HepG2 (cell line): ENCODE results near the gene NUP85. TPM values are rescaled to one million over a fixed set of nuclear protein-coding genes. Genes with fewer than 3 reads are reported as not detected.

Source experiments
- ELF4 ChIP-seq: sonication (generic); formaldehyde crosslinking; IDR thresholded peaks from 2 replicates; pipeline ENCODE4 v1.5.0; 2020; ENCODE audit warnings: missing genetic modification reagents, mild to moderate bottlenecking, moderate library complexity, borderline replicate concordance
- GABPB1 ChIP-seq: IDR thresholded peaks from 2 replicates; pipeline ENCODE4 v1.6.1; 2016; ENCODE audit warnings: mild to moderate bottlenecking, missing genetic modification reagents, moderate library complexity, missing compliant biosample characterization
- MEIS2 ChIP-seq: sonication (generic); formaldehyde crosslinking; IDR thresholded peaks from 2 replicates; pipeline ENCODE4 v1.9.0; 2021; ENCODE audit warnings: mild to moderate bottlenecking, missing genetic modification reagents
- MTF2 ChIP-seq: sonication (generic); formaldehyde crosslinking; IDR thresholded peaks from 2 replicates; pipeline ENCODE4 v1.5.0; 2020; ENCODE audit warnings: missing genetic modification reagents, borderline replicate concordance
- NR2F6 ChIP-seq, 2 experiments: IDR thresholded peaks; 2 replicates each; pipeline ENCODE4 v1.6.1; 2016; ENCODE audit warnings: antibody characterized with exemption in 1 of 2, mild to moderate bottlenecking in 1 of 2
- PAF1 ChIP-seq: IDR thresholded peaks from 2 replicates; pipeline ENCODE4 v1.6.1; 2016; ENCODE audit warnings: missing genetic modification reagents, missing compliant biosample characterization
- RAD51 ChIP-seq: fragments of 450-650 bp; IDR thresholded peaks from 2 replicates; pipeline ENCODE4 v1.6.1; 2016; ENCODE audit warnings: borderline replicate concordance
- SIN3B ChIP-seq: fragments of 150-350 bp; IDR thresholded peaks from 2 replicates; pipeline ENCODE4 v1.6.1; 2014; ENCODE audit warnings: low read length
- SIX1 ChIP-seq: sonication (generic); formaldehyde crosslinking; IDR thresholded peaks from 2 replicates; pipeline ENCODE4 v1.4.0; 2020; ENCODE audit warnings: missing genetic modification reagents, borderline replicate concordance
- ZNF329 ChIP-seq: sonication (generic); formaldehyde crosslinking; IDR thresholded peaks from 2 replicates; pipeline ENCODE4 v1.9.0; 2021; ENCODE audit warnings: low read depth, mild to moderate bottlenecking, missing genetic modification reagents
- ZNF501 ChIP-seq: sonication (generic); formaldehyde crosslinking; IDR thresholded peaks from 2 replicates; pipeline ENCODE4 v1.5.1; 2020; ENCODE audit warnings: mild to moderate bottlenecking, moderate library complexity, missing genetic modification reagents
- ZNF530 ChIP-seq: sonication (generic); formaldehyde crosslinking; IDR thresholded peaks from 2 replicates; pipeline ENCODE4 v1.5.0; 2020; ENCODE audit warnings: low read depth, mild to moderate bottlenecking, missing genetic modification reagents
- polyA plus RNA-seq, 8 experiments: library from polyadenylated mRNA; depleted of rRNA in 3 of 8; stranded (reverse) in 7 of 8; unstranded in 1 of 8; fragments of >200 nt; fragmentation: Illumina TruSeq in 4 of 8; extraction: Trizol in 4 of 8; gene quantifications; 2 replicates each; pipeline versions ENCODE4 v1.2.1 to v1.2.3, GENCODE V29; 2011 to 2016; ENCODE audit warnings: low read depth in 4 of 8, missing spikeins in 1 of 8, mixed read lengths in 1 of 8; ENCODE audit not compliant: insufficient read depth in 1 of 8
- total RNA-seq, 5 experiments: library from RNA; depleted of rRNA; stranded (reverse); fragments of >200 nt; fragmentation: Illumina TruSeq; extraction: Trizol; gene quantifications; 2 replicates each; pipeline ENCODE4 v1.2.3, GENCODE V29; 2016; ENCODE audit warnings: low read depth in 1 of 5
- TF ChIP-seq, protein P1 (sequence below): sonication (generic); formaldehyde crosslinking; IDR thresholded peaks from 2 replicates; pipeline ENCODE4 v1.5.0; 2020; ENCODE audit warnings: missing genetic modification reagents
- TF ChIP-seq, protein P2 (sequence below), 2 experiments: fragments of 450-650 bp in 1 of 2; sonication (generic) in 1 of 2; formaldehyde crosslinking in 1 of 2; IDR thresholded peaks; 2 replicates each; pipeline versions ENCODE4 v1.6.1 to v1.8.0; 2016 to 2022; ENCODE audit warnings: antibody characterized with exemption in 1 of 2, mild to moderate bottlenecking in 1 of 2, missing genetic modification reagents in 1 of 2
- TF ChIP-seq, protein P3 (sequence below): sonication (generic); formaldehyde crosslinking; conservative IDR thresholded peaks from 2 replicates; pipeline ENCODE4 v1.4.0; 2020; ENCODE audit warnings: missing genetic modification reagents
- TF ChIP-seq, protein P4 (sequence below): sonication (generic); formaldehyde crosslinking; IDR thresholded peaks from 2 replicates; pipeline ENCODE4 v1.8.1; 2023; ENCODE audit warnings: missing genetic modification reagents, mild to moderate bottlenecking, borderline replicate concordance

The NUP85 gene
- total and polyA plus RNA-seq, 2 of the 13 experiments (the other 11 are each of a cell fraction or from before 2014, with no cell fraction given): 89.1 to 124 TPM

DNA sequence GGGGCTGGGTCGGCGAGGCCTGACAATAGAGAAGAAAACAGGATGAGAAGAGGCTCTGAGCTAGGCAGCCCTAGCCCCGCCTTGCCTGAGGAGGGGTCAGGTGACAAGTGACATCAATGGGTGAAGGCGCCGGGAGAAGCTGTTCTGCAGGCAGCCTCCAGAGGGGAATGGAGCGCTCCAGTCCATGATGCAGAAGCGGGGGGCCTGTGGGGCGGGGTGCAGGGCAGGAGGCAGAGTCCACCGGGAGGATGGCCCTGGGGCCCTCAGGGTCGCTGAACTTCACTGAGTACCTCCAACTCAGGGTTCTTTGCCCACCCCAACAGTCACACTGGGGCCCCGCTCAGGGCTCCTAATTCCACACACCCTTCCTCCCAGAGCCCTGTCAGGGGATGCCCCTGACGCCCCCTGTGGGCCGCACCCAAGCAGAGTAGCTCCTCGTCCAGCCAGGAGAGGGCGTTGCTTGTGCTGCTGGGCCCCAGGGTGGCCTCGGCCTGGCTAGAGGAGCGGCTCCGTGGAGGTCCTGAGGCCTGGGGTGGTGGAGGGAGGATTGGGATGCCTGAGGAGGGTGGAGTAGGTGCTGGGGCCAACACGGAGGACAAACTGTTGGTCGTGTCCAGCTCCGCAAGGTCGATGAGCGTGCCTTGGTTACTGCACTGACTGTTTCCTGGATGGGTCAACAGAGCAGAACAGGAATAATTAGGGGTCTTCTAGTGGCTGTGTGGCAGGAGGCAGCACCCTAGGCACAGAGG, 35.1 kb downstream of the NUP85 start (continued):
- TF ChIP-seq, protein P1, sequence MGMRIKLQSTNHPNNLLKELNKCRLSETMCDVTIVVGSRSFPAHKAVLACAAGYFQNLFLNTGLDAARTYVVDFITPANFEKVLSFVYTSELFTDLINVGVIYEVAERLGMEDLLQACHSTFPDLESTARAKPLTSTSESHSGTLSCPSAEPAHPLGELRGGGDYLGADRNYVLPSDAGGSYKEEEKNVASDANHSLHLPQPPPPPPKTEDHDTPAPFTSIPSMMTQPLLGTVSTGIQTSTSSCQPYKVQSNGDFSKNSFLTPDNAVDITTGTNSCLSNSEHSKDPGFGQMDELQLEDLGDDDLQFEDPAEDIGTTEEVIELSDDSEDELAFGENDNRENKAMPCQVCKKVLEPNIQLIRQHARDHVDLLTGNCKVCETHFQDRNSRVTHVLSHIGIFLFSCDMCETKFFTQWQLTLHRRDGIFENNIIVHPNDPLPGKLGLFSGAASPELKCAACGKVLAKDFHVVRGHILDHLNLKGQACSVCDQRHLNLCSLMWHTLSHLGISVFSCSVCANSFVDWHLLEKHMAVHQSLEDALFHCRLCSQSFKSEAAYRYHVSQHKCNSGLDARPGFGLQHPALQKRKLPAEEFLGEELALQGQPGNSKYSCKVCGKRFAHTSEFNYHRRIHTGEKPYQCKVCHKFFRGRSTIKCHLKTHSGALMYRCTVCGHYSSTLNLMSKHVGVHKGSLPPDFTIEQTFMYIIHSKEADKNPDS (CRISPR knock-in tag): 0 out of 2 replicates have a peak, but pooled peaks have one; percentile 29
- TF ChIP-seq, protein P2, sequence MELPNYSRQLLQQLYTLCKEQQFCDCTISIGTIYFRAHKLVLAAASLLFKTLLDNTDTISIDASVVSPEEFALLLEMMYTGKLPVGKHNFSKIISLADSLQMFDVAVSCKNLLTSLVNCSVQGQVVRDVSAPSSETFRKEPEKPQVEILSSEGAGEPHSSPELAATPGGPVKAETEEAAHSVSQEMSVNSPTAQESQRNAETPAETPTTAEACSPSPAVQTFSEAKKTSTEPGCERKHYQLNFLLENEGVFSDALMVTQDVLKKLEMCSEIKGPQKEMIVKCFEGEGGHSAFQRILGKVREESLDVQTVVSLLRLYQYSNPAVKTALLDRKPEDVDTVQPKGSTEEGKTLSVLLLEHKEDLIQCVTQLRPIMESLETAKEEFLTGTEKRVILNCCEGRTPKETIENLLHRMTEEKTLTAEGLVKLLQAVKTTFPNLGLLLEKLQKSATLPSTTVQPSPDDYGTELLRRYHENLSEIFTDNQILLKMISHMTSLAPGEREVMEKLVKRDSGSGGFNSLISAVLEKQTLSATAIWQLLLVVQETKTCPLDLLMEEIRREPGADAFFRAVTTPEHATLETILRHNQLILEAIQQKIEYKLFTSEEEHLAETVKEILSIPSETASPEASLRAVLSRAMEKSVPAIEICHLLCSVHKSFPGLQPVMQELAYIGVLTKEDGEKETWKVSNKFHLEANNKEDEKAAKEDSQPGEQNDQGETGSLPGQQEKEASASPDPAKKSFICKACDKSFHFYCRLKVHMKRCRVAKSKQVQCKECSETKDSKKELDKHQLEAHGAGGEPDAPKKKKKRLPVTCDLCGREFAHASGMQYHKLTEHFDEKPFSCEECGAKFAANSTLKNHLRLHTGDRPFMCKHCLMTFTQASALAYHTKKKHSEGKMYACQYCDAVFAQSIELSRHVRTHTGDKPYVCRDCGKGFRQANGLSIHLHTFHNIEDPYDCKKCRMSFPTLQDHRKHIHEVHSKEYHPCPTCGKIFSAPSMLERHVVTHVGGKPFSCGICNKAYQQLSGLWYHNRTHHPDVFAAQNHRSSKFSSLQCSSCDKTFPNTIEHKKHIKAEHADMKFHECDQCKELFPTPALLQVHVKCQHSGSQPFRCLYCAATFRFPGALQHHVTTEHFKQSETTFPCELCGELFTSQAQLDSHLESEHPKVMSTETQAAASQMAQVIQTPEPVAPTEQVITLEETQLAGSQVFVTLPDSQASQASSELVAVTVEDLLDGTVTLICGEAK (IDR thresholded peaks at IDR 0.05): no peak
- TF ChIP-seq, protein P2 (CRISPR knock-in tag; IDR thresholded peaks at IDR 0.05): no peak
- no peak for TF ChIP-seq ZNF530 (CRISPR knock-in tag)
- TF ChIP-seq ZNF329 (CRISPR knock-in tag): no peak
- no peak for TF ChIP-seq ZNF501 (CRISPR knock-in tag)
- TF ChIP-seq MEIS2 (CRISPR knock-in tag): no peak
- TF ChIP-seq GABPB1 (CRISPR knock-in tag): peak; percentile 22; the same call in 1 of the 2 replicates
- TF ChIP-seq, protein P3, sequence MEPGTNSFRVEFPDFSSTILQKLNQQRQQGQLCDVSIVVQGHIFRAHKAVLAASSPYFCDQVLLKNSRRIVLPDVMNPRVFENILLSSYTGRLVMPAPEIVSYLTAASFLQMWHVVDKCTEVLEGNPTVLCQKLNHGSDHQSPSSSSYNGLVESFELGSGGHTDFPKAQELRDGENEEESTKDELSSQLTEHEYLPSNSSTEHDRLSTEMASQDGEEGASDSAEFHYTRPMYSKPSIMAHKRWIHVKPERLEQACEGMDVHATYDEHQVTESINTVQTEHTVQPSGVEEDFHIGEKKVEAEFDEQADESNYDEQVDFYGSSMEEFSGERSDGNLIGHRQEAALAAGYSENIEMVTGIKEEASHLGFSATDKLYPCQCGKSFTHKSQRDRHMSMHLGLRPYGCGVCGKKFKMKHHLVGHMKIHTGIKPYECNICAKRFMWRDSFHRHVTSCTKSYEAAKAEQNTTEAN (CRISPR knock-in tag): no peak
- TF ChIP-seq NR2F6 (IDR thresholded peaks at IDR 0.05): no peak
- no peak for TF ChIP-seq NR2F6 (CRISPR knock-in tag; IDR thresholded peaks at IDR 0.05)
- TF ChIP-seq PAF1: no peak
- no peak for TF ChIP-seq MTF2 (CRISPR knock-in tag)
- TF ChIP-seq RAD51: no peak
- TF ChIP-seq, protein P4, sequence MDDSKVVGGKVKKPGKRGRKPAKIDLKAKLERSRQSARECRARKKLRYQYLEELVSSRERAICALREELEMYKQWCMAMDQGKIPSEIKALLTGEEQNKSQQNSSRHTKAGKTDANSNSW: no peak
- TF ChIP-seq SIX1 (CRISPR knock-in tag): no peak
- no peak for TF ChIP-seq ELF4 (CRISPR knock-in tag)
- TF ChIP-seq SIN3B: no peak
